Upper lobe of left lung (tissue), 4 donors: ENCODE measurements around the gene SACM1L.

Experiments
- CTCF ChIP-seq, 6 experiments: fragments of 450-650 bp in 4 of 6; fragments of 200-600 bp in 2 of 6; sonication (generic) in 2 of 6; IDR thresholded peaks; one replicate each; pipeline ENCODE4 v1.5.1; 2016 to 2019; ENCODE audit warnings: antibody characterized with exemption in 6 of 6
- EP300 ChIP-seq, 4 donors: sonication (generic); formaldehyde crosslinking; IDR thresholded peaks; one replicate each; pipeline ENCODE4 v1.5.1; 2017; ENCODE audit warnings: antibody characterized with exemption in 4 of 4, control low read depth in 2 of 4
- POLR2A ChIP-seq, 4 donors: fragments of 450-650 bp; IDR thresholded peaks; one replicate each; pipeline ENCODE4 v1.5.1; 2016 to 2017; ENCODE audit warnings: antibody characterized with exemption in 4 of 4, mild to moderate bottlenecking in 2 of 4
- POLR2AphosphoS5 ChIP-seq, 2 donors: sonication (generic); formaldehyde crosslinking; IDR thresholded peaks; one replicate each; pipeline ENCODE4 v1.5.1; 2017; ENCODE audit warnings: antibody characterized with exemption in 2 of 2

GRCh38 chr3:45689787-45690145 lies 570 bp downstream of the SACM1L start:
- TF ChIP-seq CTCF (IDR thresholded peaks at IDR 0.05) (no peak), POLR2AphosphoS5 (IDR thresholded peaks at IDR 0.05) (no peak), POLR2A (IDR thresholded peaks at IDR 0.05) (no peak), EP300 (IDR thresholded peaks at IDR 0.05) (no peak)
